ENCODE results near the gene ZBTB7C.

The ZBTB7C gene

GRCh38 chr18:48138660-48139430 lies 270.3 kb downstream of the ZBTB7C start:
- DNase-seq (ENCODE audit: low read depth) = no peak

- no peak for DNase-seq (ENCODE audit: low read depth)
Measured at GRCh38 chr18:48138210-48138609, 271.0 kb downstream of the ZBTB7C start.

DNA sequence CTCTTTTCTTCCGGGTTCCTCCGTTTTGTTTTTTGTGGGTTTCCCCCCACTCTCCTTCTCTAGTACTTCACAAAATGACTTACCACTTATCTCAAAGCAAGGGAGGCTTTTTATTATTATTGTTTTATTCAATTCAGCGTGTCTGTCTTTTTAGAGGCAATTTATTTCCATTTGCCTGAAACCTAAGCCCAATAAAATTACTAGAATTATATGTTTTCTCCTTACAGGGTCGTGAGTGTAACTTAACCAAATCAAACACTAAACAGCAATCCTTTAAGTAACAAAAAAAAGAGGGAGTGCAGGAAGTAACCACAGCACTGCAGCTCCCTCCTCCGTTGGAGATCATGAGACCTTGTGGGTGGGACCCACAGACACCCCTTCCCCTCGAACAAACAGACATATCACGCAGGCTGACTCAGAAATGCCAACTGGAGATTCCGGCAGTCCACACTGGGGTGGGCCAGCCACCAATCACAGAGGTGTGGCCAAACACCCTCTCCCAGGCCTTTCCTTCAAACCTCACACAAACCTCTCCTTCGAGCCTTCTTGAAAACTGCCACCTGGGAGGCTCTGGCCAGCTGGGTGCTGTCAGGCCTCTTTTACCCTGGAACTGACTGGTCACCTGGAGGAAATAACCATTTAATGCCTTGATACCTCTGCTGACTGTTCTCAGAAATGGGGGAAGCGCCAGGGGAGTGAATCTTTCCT lies 271.7 kb downstream of the ZBTB7C start:
- no peak for DNase-seq (ENCODE audit: low read depth)

GRCh38 chr18:48136827-48137373 lies 272.3 kb downstream of the ZBTB7C start:
- no peak for DNase-seq (ENCODE audit: low read depth)

DNA sequence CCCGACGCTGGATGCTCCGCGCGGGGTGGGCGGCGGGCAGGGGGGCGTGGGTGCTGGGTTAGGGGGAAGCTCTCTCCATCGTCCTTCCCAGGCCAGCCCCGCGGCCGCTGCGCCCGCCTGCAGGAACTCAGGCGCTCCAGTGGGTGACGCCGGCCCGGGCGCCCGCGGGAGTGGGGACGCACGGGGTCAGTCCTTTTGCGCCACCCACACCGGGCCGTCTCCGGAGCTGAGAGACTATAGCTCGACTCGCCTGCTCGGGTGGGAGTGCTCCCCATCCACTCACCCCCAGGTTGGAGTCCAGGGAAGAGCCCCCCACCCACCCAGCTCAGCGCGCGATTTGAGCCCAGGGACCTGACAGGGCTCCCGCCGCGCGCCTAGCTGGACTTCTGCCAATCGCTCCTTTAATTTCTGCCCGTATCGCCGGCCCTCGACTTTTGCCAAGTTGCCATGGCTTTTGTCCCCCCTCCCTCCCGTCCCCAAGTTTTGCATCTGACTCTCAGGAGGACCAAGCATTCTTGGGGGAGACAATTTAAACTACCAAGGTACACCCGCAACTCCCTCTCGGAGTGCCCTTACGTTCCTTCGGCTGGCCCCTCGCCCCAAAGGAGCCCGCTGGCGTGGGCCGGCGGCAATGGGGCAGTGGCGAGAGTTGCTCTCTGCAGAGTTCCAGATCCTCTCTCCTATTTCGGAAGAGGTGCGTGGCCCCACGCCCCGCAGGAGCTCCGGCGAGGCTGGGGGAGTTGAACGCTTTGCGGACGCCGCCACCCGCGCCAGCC lies 272.9 kb downstream of the ZBTB7C start:
- DNase-seq (ENCODE audit: low read depth) = no peak

GRCh38 chr18:48135436-48135966 lies 273.7 kb downstream of the ZBTB7C start:
- no peak for DNase-seq (ENCODE audit: low read depth)

DNA sequence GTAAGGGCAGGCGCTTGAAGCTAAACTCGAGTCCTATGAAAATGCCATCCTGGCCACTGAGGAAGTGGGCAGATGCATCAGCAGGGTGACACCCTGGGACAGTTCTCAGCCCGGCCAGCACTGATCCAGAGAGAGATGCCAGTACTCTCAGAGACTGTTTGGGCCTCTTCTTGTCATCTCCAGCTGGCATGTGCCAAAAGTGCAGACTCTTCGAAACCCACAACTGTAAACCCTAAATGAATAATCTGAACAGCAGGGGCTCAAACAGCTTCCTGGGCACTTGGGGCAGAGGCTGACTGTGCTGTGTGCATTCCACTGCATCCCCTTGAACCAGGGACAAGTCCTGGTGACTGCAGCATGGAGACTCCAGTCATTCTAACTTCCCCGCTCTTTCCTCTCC lies 274.6 kb downstream of the ZBTB7C start:
- no peak for DNase-seq (ENCODE audit: low read depth)

GRCh38 chr18:48133671-48134251 lies 275.4 kb downstream of the ZBTB7C start:
- DNase-seq (ENCODE audit: low read depth) = no peak

DNA sequence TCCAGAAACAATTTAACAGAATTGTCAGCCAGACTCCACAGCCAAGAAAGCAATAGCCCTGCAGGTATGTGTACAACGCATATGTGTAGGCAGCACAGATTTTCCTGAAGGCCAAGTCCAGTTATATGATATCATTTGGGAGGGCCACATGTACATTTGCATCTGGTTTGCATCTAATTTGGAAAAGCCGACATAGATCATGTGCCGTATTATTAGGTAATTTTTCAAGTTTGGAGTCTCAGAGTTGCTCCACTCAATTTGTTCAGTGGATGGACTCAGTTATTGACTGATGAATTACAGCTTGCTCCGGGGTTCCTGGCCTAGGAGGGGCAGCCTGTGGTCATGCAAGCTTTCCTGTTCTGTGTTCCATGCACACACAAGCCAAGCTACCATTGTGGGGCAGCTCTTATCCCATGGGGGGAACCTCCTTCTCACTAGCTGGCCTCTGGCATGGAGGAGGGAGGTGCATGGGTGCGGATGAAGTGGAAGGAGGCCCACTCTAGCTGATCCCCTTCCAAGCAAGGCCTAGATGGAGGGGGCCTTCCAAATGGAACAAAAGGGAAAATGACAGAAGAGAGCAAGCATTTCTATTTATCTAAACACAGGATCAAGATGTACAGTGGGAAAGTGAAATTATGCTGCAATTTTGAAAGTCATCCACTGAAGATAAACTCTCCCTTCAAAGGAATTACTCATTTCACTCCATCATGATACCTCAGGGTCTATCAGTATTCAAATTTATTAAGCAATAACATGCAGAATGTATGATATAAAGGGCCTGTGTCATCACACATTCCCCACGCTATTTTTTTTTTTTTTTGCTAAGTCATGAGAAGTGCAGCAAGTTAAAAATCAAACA lies 276.2 kb downstream of the ZBTB7C start:
- peak; percentile 12 for DNase-seq (ENCODE audit: low read depth)

- no peak for DNase-seq (ENCODE audit: low read depth)
Measured at GRCh38 chr18:48131042-48131441, 278.1 kb downstream of the ZBTB7C start.

GRCh38 chr18:48129621-48130082 lies 279.5 kb downstream of the ZBTB7C start:
- no peak for DNase-seq (ENCODE audit: low read depth)

DNA sequence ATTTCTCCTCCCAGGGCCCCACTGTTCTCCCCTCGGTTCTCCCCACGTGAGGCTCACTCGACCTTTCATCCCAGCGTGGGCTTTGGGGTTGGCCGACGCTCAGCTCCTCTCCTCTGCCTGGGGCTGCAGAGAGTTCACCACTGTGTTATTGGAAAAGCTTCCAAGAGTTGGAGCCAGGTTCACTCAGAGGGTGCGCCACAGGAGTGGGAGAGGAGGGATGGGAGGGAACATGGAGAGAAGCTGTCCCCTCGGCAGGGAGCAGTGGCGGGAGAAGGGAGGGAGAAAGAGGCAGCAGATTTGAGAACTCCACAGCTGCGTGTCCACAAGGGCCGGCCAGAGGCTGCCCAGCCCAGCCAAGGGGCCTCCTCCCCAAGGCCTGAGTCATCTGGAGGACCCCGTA lies 281.6 kb downstream of the ZBTB7C start:
- no peak for DNase-seq (ENCODE audit: low read depth)

DNA sequence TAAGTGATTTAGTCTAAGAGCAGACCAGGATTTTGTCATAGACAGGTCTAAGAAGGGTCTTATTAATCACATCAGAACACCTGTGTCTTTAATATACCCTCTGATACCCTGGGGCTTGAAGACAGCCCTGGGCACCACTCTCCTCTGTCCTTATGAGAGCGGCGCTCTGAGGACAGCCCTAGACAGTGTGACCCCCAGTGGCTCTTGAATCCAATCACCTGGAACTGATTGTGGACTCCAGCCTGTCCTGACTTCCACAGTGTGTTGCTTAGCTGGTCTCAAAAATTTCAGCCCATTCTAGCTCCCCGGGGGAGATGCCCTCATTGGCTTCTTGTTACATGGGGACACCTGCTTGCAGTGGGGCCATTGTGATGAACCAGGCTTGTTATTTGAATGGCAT lies 282.9 kb downstream of the ZBTB7C start:
- DNase-seq (ENCODE audit: low read depth) = no peak

DNA sequence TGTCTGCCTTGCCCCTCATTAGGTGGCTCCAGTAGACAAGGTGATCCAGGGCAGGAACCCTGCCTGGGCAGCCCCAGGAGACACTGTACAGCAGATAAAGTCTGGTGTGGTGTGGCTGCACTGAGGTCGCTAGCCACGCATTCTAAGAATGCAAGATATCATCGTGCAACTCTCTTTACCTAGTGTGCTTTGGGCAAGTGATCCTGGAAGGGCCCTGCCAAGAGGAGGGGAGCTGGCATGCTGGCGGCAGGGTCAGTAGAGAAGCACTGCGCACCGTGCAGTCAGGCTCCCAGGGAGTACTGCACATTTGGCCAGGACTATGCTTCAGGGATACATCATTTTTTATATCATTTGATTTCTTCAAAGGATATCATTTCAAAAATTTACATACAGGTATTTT lies 283.5 kb downstream of the ZBTB7C start:
- DNase-seq (ENCODE audit: low read depth) = no peak

- no peak for DNase-seq (ENCODE audit: low read depth)
Measured at GRCh38 chr18:48124857-48125626, 284.1 kb downstream of the ZBTB7C start.

- DNase-seq (ENCODE audit: low read depth) = no peak
Measured at GRCh38 chr18:48123941-48124340, 285.2 kb downstream of the ZBTB7C start.

DNA sequence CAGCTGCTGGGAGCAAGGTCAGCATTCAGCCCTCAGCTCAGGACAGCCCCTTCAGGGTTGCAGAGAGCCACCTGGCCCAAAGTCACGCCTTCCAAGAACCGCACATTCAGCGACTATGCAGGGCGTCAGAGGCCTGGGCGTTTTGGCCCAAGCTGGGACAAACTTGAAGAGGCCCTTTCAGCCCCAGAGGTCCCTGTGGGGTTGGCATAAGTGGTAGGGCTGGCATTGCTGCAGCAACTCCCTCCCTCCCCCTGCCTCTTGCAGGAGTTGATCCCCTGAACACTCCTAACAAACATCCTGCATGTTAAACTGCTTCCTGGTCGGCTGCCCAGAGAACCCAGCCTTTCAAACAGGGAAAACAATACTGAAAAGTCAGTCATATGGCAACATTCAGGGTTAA lies 285.9 kb downstream of the ZBTB7C start:
- DNase-seq (ENCODE audit: low read depth) = no peak

GRCh38 chr18:48122816-48123215 lies 286.4 kb downstream of the ZBTB7C start:
- no peak for DNase-seq (ENCODE audit: low read depth)

GRCh38 chr18:48122376-48122775 lies 286.8 kb downstream of the ZBTB7C start:
- DNase-seq (ENCODE audit: low read depth) = no peak

GRCh38 chr18:48121752-48122151 lies 287.4 kb downstream of the ZBTB7C start:
- DNase-seq (ENCODE audit: low read depth) = no peak
